ENCODE measurements around the gene PKP3.

GRCh38 chr11:405323-405953 is 11.4 kb downstream of the PKP3 start:
- TF ChIP-seq CTCF (IDR thresholded peaks at IDR 0.05 in 4 of 5, conservative IDR thresholded peaks at IDR 0.05 in 1 of 5) = no peak
- TF ChIP-seq POLR2A (IDR thresholded peaks at IDR 0.05) = no peak
